K562 (cell line): ENCODE measurements around the gene IFNGR2. TPM values are rescaled to one million over a fixed set of nuclear protein-coding genes. Genes with fewer than 3 reads are reported as not detected.

Experiments
- ARID1B ChIP-seq: fragments of 450-650 bp; IDR thresholded peaks from 2 replicates; pipeline ENCODE4 v1.6.1; 2016; ENCODE audit warnings: antibody characterized with exemption, mild to moderate bottlenecking, inconsistent platforms
- ATF4 ChIP-seq: fragments of 450-650 bp; formaldehyde crosslinking; IDR thresholded peaks from 2 replicates; pipeline ENCODE4 v1.4.0; 2022; ENCODE audit warnings: mild to moderate bottlenecking, moderate library complexity
- ATF7 ChIP-seq: fragments of 450-650 bp; IDR thresholded peaks from 2 replicates; pipeline ENCODE4 v1.7.1; 2014; ENCODE audit warnings: mild to moderate bottlenecking, moderate library complexity
- BRD9 ChIP-seq: fragments of 450-650 bp; IDR thresholded peaks from 2 replicates; pipeline ENCODE4 v1.6.1; 2018; ENCODE audit warnings: low read depth; ENCODE audit not compliant: partially characterized antibody
- CBFA2T3 ChIP-seq: fragments of 450-650 bp; IDR thresholded peaks from 2 replicates; pipeline ENCODE4 v1.6.1; 2017
- ELF4 ChIP-seq: fragments of 450-650 bp; formaldehyde crosslinking; IDR thresholded peaks from 2 replicates; pipeline ENCODE4 v1.4.0; 2022; ENCODE audit warnings: missing genetic modification characterization
- EP400 ChIP-seq: fragments of 450-650 bp; IDR thresholded peaks from 2 replicates; pipeline ENCODE4 v1.6.1; 2017; ENCODE audit warnings: antibody characterized with exemption, mild to moderate bottlenecking, moderate library complexity
- GTF2B ChIP-seq: IDR thresholded peaks from 2 replicates; pipeline ENCODE4 v1.6.1; 2011; ENCODE audit not compliant: insufficient read length; ENCODE audit errors: extremely low read depth
- HDAC2 ChIP-seq: fragments of 450-650 bp; IDR thresholded peaks from 2 replicates; pipeline ENCODE4 v1.6.1; 2016; ENCODE audit warnings: mild to moderate bottlenecking
- JUN ChIP-seq, 2 experiments: sonication (generic) in 1 of 2; formaldehyde crosslinking in 1 of 2; IDR thresholded peaks; 2 replicates each; pipeline versions ENCODE4 v1.6.1 to v1.8.0; 2012 to 2022; ENCODE audit warnings: borderline replicate concordance in 2 of 2, mild to moderate bottlenecking in 2 of 2, improper control_type of control experiment in 1 of 2, low read depth in 1 of 2, low read length in 1 of 2, missing genetic modification reagents in 1 of 2
- KHSRP ChIP-seq: fragments of 450-650 bp; IDR thresholded peaks from 2 replicates; pipeline ENCODE4 v1.6.1; 2017
- MAZ ChIP-seq, 2 experiments: fragments of 450-650 bp in 1 of 2; sonication (generic) in 1 of 2; formaldehyde crosslinking; IDR thresholded peaks in 1 of 2; conservative IDR thresholded peaks in 1 of 2; 2 replicates each; pipeline versions ENCODE4 v1.4.0 to v1.5.0; 2020; ENCODE audit warnings: mild to moderate bottlenecking in 1 of 2, missing genetic modification reagents in 1 of 2
- MTA2 ChIP-seq: fragments of 450-650 bp; IDR thresholded peaks from 2 replicates; pipeline ENCODE4 v1.6.1; 2016; ENCODE audit warnings: low read depth
- MYBL2 ChIP-seq, 2 experiments: fragments of 450-650 bp in 1 of 2; sonication (generic) in 1 of 2; formaldehyde crosslinking in 1 of 2; IDR thresholded peaks; 2 replicates each; pipeline versions ENCODE4 v1.6.1 to v1.8.1; 2017 to 2022; ENCODE audit warnings: borderline replicate concordance in 1 of 2, inconsistent platforms in 1 of 2, low read depth in 1 of 2, mild to moderate bottlenecking in 1 of 2, missing genetic modification reagents in 1 of 2, moderate library complexity in 1 of 2
- NR0B1 ChIP-seq: fragments of 450-650 bp; IDR thresholded peaks from one replicate; pipeline ENCODE4 v1.6.1; 2018; ENCODE audit warnings: mild to moderate bottlenecking, moderate library complexity; ENCODE audit not compliant: partially characterized antibody
- NR2F6 ChIP-seq: fragments of 450-650 bp; formaldehyde crosslinking; IDR thresholded peaks from 2 replicates; pipeline ENCODE4 v1.4.0; 2020; ENCODE audit warnings: mild to moderate bottlenecking
- PHB2 ChIP-seq: fragments of 450-650 bp; IDR thresholded peaks from 2 replicates; pipeline ENCODE4 v1.6.1; 2017; ENCODE audit warnings: low read depth
- TEAD1 ChIP-seq, 2 experiments: fragments of 450-650 bp in 1 of 2; sonication (generic) in 1 of 2; formaldehyde crosslinking; IDR thresholded peaks; 2 replicates each; pipeline versions ENCODE4 v1.4.0 to v1.8.0; 2020 to 2022; ENCODE audit warnings: mild to moderate bottlenecking in 2 of 2, missing genetic modification reagents in 1 of 2
- VEZF1 ChIP-seq: fragments of 200-800 bp; sonication (Bioruptor generic); IDR thresholded peaks from 2 replicates; pipeline ENCODE4 v1.6.1; 2017; ENCODE audit warnings: missing genetic modification characterization, missing compliant biosample characterization
- ZBTB43 ChIP-seq: sonication (generic); formaldehyde crosslinking; IDR thresholded peaks from 2 replicates; pipeline ENCODE4 v1.8.0; 2023; ENCODE audit warnings: mild to moderate bottlenecking, missing genetic modification reagents
- ZNF134 ChIP-seq: fragments of 250-450 bp; sonication (Bioruptor Pico); conservative IDR thresholded peaks from 2 replicates; pipeline ENCODE4 v1.4.0; 2020
- ZNF146 ChIP-seq: IDR thresholded peaks from one replicate; pipeline ENCODE4 v1.6.1; 2018; ENCODE audit warnings: missing compliant biosample characterization; ENCODE audit not compliant: unreplicated experiment
- ZNF184 ChIP-seq: sonication (generic); formaldehyde crosslinking; IDR thresholded peaks from 2 replicates; pipeline ENCODE4 v1.5.0; 2020; ENCODE audit warnings: missing genetic modification reagents
- polyA plus RNA-seq, 8 experiments: library from polyadenylated mRNA; depleted of rRNA in 4 of 8; stranded (reverse) in 5 of 8; unstranded in 3 of 8; fragments of >200 nt; fragmentation: Nextera tagmentation in 2 of 8; fragmentation: Illumina TruSeq in 1 of 8; extraction: Ambion mirVana in 2 of 8; extraction: Trizol in 1 of 8; gene quantifications; 2 replicates each; pipeline versions ENCODE4 v1.2.1 to v1.2.3, GENCODE V29; 2011 to 2014; ENCODE audit warnings: inconsistent platforms in 1 of 8, missing spikeins in 1 of 8
- total RNA-seq, 7 experiments: library from RNA; depleted of rRNA in 6 of 7; stranded (reverse); fragments of >200 nt in 6 of 7; fragmentation: Illumina TruSeq in 2 of 7; extraction: Trizol in 2 of 7; gene quantifications; 2 replicates each; pipeline versions ENCODE4 v1.2.1 to v1.2.3, GENCODE V29; 2011 to 2021; ENCODE audit warnings: low replicate concordance in 1 of 7

Gene IFNGR2
- total and polyA plus RNA-seq, 9 of the 15 experiments (the other 6 are each of a cell fraction or from before 2014, with no cell fraction given), result 6.7 to 58.0 (median 28.5) TPM

- TF ChIP-seq NR0B1, result no peak
- peak; percentile 79 for TF ChIP-seq PHB2
- TF ChIP-seq ZNF146, result no peak
- TF ChIP-seq BRD9, result no peak
- peak; percentile 80 to 86 for TF ChIP-seq TEAD1 (CRISPR knock-in tag; IDR thresholded peaks at IDR 0.05)
- peak; percentile 33; the same call in 1 of the 2 replicates for TF ChIP-seq ELF4 (CRISPR knock-in tag)
- peak; percentile 98 for TF ChIP-seq ARID1B
- TF ChIP-seq NR2F6 (CRISPR knock-in tag), result no peak
- peak; percentile 98 for TF ChIP-seq CBFA2T3
- peak; percentile 71 for TF ChIP-seq VEZF1
- TF ChIP-seq ZNF184 (CRISPR knock-in tag), result no peak
- peak; percentile 58 to 78; a peak in 3 of 4 replicates for TF ChIP-seq MAZ (CRISPR knock-in tag; conservative IDR thresholded peaks at IDR 0.05 in 1 of 2, IDR thresholded peaks at IDR 0.05 in 1 of 2)
- TF ChIP-seq ZNF134 (CRISPR knock-in tag), result no peak
- TF ChIP-seq MTA2, result peak; percentile 94
- TF ChIP-seq KHSRP, result peak; percentile 69
- no peak for TF ChIP-seq ZBTB43
- peak; percentile 98 for TF ChIP-seq HDAC2
- TF ChIP-seq GTF2B, result no peak
- no peak; the same call in 1 of the 2 replicates for TF ChIP-seq MYBL2 (IDR thresholded peaks at IDR 0.05; ENCODE audit: low read depth)
- TF ChIP-seq MYBL2 (CRISPR knock-in tag; IDR thresholded peaks at IDR 0.05; ENCODE audit: borderline replicate concordance), result no peak
- TF ChIP-seq JUN (IDR thresholded peaks at IDR 0.05; ENCODE audit: borderline replicate concordance, low read depth, low read length), result 0 out of 2 replicates have a peak, but pooled peaks have one; percentile 34
- no peak for TF ChIP-seq JUN (CRISPR knock-in tag; IDR thresholded peaks at IDR 0.05; ENCODE audit: borderline replicate concordance)
- no peak for TF ChIP-seq ATF4
- peak; percentile 72 for TF ChIP-seq ATF7
- peak; percentile 36; the same call in 1 of the 2 replicates for TF ChIP-seq EP400
These were observed 16.9 kb upstream of the IFNGR2 start (continued) for GRCh38 chr21:33386222-33386784.
